Measurements from ENCODE around the gene KCNV2.

Gene KCNV2

DNA sequence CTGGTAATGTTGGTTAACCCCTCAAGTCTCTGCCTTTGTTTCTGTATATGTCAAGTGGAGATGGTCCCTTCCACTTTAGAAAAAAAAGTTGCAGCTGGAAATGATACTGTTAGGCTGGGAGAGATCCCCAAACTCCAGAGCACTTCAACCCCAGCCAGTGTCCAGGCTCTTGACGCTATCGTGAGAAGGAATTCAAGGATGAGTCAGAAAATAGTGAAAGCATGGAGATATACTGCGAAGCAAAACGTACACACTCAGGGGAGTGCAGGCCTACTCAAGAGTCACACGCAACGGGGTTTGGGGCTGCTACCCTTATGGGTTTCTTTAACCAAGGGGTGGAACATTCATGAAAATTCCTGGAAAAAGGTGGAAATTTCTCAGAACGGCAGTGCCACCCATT, 24.9 kb downstream of the KCNV2 start:
- H3K27ac ChIP-seq (replicated peaks; ENCODE audit: low read length): no peak overlapping the region
- H3K4me1 ChIP-seq (ENCODE audit: control insufficient read depth in 2 of 2, insufficient read depth in 1 of 2, low read depth in 1 of 2, low read length in 2 of 2): peaks cover 11 to 13% of the 10 kb centered on the region in 2 donors
- no CpG with 5 or more reads among the region's 7 CpGs for WGBS, 2 donors (ENCODE audit: extremely low coverage in 2 of 2, insufficient read length in 2 of 2, insufficient replicate concordance in 1 of 2)
- H2BK15ac ChIP-seq (ENCODE audit: low read length): no peak overlapping the region
- H4K8ac ChIP-seq (ENCODE audit: low read depth, low read length): no peak overlapping the region
- no peaks in the 10 kb centered on the region for H3K36me3 ChIP-seq (replicated peaks in 1 of 2; ENCODE audit: control insufficient read depth in 2 of 2, insufficient read depth in 2 of 2, low read length in 2 of 2)
- no peak overlapping the region for H3K4me3 ChIP-seq (ENCODE audit: low read length in 2 of 2)
- H2BK5ac ChIP-seq (ENCODE audit: low read length): no peak overlapping the region
- no peak overlapping the region for H3K23ac ChIP-seq (ENCODE audit: low read depth, low read length, poor library complexity)
- no peak overlapping the region for H3K4me2 ChIP-seq (ENCODE audit: insufficient read depth, low read length, poor library complexity, severe bottlenecking)
- no peak overlapping the region for H3K9ac ChIP-seq (ENCODE audit: low read depth, low read length, poor library complexity)
- no peak overlapping the region for H3K18ac ChIP-seq (ENCODE audit: low read length)
- H3K27me3 ChIP-seq (ENCODE audit: control insufficient read depth in 3 of 3, insufficient read depth in 3 of 3, low read depth in 1 of 3, low read length in 3 of 3): no peaks in the 10 kb centered on the region
- H4K91ac ChIP-seq (ENCODE audit: low read depth, low read length, poor library complexity): no peak overlapping the region
- no peaks in the 10 kb centered on the region for H3K9me3 ChIP-seq (replicated peaks in 1 of 2; ENCODE audit: control insufficient read depth in 2 of 2, insufficient read depth in 1 of 2, low read depth in 1 of 2, low read length in 2 of 2)
- no peak overlapping the region for H3K4ac ChIP-seq (ENCODE audit: low read length)
- H2BK120ac ChIP-seq (ENCODE audit: low read depth, low read length): no peak overlapping the region
- DNase-seq (ENCODE audit: low spot score): no peak
- no peak overlapping the region for H3K14ac ChIP-seq (ENCODE audit: low read length)
- no peak overlapping the region for H2AK5ac ChIP-seq (ENCODE audit: low read depth, low read length)
- H2AFZ ChIP-seq (ENCODE audit: low read length): no peak overlapping the region
- H3K79me1 ChIP-seq (ENCODE audit: low read depth, low read length): no peaks in the 10 kb centered on the region
- no peak overlapping the region for H2BK12ac ChIP-seq (ENCODE audit: low read length)

DNA sequence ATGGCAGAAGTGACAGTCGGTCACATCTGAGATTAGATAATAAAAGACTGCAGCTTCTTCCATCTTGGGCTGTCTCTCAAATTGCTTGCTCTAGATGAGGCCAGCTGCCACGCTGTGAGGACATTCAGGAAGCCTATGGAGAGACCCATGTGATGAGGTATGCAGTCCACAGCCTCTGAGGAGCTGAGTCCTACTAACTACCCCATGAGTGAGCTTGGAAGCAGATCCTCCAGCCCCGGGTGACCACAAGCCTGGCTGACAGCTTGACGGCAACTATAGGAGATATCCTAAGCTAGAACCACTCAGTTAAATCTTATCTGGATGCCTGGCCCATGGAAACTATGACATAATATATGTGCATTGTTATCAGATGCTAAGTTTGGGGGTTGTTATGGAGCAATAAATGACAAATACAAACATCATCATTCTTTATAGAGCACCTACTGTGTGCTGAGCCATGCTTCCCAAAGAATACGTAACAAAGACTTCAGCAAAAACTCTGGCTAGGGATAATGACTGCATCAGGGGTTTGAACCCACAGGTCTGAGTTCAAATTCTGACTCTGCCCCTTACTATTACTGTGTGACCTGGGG, 26.7 kb downstream of the KCNV2 start:
- no CpG with 5 or more reads among the region's 5 CpGs for WGBS, 2 donors (ENCODE audit: extremely low coverage in 2 of 2, insufficient read length in 2 of 2, insufficient replicate concordance in 1 of 2)
- Histone ChIP-seq H4K8ac (ENCODE audit: low read depth, low read length) (no peak overlapping the region), H3K9me3 (replicated peaks in 1 of 2; ENCODE audit: control insufficient read depth in 2 of 2, insufficient read depth in 1 of 2, low read depth in 1 of 2, low read length in 2 of 2) (peaks cover 0 to under 1% of the 10 kb centered on the region in 2 donors), H3K4me3 (ENCODE audit: low read length in 2 of 2) (no peak overlapping the region), H3K4me1 (ENCODE audit: control insufficient read depth in 2 of 2, insufficient read depth in 1 of 2, low read depth in 1 of 2, low read length in 2 of 2) (peaks cover 11 to 13% of the 10 kb centered on the region in 2 donors), H2AK5ac (ENCODE audit: low read depth, low read length) (no peak overlapping the region), H3K14ac (ENCODE audit: low read length) (no peak overlapping the region), H3K9ac (ENCODE audit: low read depth, low read length, poor library complexity) (no peak overlapping the region), H3K79me1 (ENCODE audit: low read depth, low read length) (no peaks in the 10 kb centered on the region), H2AFZ (ENCODE audit: low read length) (no peak overlapping the region), H3K18ac (ENCODE audit: low read length) (peak overlapping the region; percentile 68), H3K4ac (ENCODE audit: low read length) (no peak overlapping the region), H2BK5ac (ENCODE audit: low read length) (no peak overlapping the region), H2BK12ac (ENCODE audit: low read length) (no peak overlapping the region), H2BK120ac (ENCODE audit: low read depth, low read length) (no peak overlapping the region), H2BK15ac (ENCODE audit: low read length) (no peak overlapping the region), H3K27ac (replicated peaks; ENCODE audit: low read length) (no peak overlapping the region), H4K91ac (ENCODE audit: low read depth, low read length, poor library complexity) (no peak overlapping the region), H3K36me3 (replicated peaks in 1 of 2; ENCODE audit: control insufficient read depth in 2 of 2, insufficient read depth in 2 of 2, low read length in 2 of 2) (peaks cover 0 to 1% of the 10 kb centered on the region in 2 donors), H3K27me3 (ENCODE audit: control insufficient read depth in 3 of 3, insufficient read depth in 3 of 3, low read depth in 1 of 3, low read length in 3 of 3) (no peaks in the 10 kb centered on the region), H3K23ac (ENCODE audit: low read depth, low read length, poor library complexity) (no peak overlapping the region), H3K4me2 (ENCODE audit: insufficient read depth, low read length, poor library complexity, severe bottlenecking) (no peak overlapping the region)
- no peak for DNase-seq (ENCODE audit: low spot score)

DNA sequence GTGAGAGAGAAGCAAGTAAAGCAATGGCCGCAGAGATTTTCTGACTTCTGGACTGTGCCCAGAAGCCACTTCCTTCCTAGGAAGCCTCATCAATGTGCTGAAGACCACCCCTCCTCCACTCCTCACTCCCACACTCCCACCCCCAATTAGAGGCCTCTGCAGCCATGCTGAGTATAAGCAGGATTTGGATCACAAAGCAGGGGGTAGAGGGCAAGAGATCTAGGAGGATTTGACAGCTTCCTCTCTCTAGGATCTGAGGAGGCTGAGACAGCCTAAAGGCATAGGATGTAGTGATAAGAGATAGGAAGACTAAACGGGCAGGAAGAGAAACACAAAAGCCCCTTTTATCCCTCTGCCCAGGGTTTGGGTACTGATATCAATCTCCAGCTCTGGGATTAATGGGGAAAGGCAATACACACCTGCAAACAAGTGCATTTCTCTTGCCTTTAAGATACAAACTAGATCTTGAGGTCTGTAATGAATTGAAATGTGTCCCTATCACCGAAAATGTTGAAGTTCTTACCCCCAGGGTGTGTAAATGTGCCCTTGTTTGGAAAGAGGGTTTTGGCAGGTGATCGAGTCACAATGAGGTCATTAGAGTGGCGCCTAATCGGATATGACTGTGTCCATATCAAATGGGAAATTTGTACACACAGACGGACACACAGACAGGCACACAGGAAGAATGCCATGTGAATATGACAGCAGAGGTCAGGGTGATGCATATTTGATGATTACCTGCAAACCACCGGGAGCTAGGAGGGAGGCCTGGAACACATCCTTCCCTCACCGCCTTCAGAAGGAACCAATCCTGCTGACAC, 28.5 kb downstream of the KCNV2 start:
- no peak overlapping the region for H4K8ac ChIP-seq (ENCODE audit: low read depth, low read length)
- no peak overlapping the region for H2BK15ac ChIP-seq (ENCODE audit: low read length)
- peak overlapping the region; percentile 67 for H2AFZ ChIP-seq (ENCODE audit: low read length)
- H2AK5ac ChIP-seq (ENCODE audit: low read depth, low read length): no peak overlapping the region
- peak; percentile 33 for DNase-seq (ENCODE audit: low spot score)
- no peak overlapping the region for H3K4ac ChIP-seq (ENCODE audit: low read length)
- H3K23ac ChIP-seq (ENCODE audit: low read depth, low read length, poor library complexity): no peak overlapping the region
- peak overlapping the region; percentile 3 for H3K27ac ChIP-seq (replicated peaks; ENCODE audit: low read length)
- no peak overlapping the region for H3K18ac ChIP-seq (ENCODE audit: low read length)
- H2BK12ac ChIP-seq (ENCODE audit: low read length): no peak overlapping the region
- no peak overlapping the region for H4K91ac ChIP-seq (ENCODE audit: low read depth, low read length, poor library complexity)
- H3K4me2 ChIP-seq (ENCODE audit: insufficient read depth, low read length, poor library complexity, severe bottlenecking): no peak overlapping the region
- no peak overlapping the region for H3K9ac ChIP-seq (ENCODE audit: low read depth, low read length, poor library complexity)
- H3K27me3 ChIP-seq (ENCODE audit: control insufficient read depth in 3 of 3, insufficient read depth in 3 of 3, low read depth in 1 of 3, low read length in 3 of 3): no peaks in the 10 kb centered on the region
- no peak overlapping the region for H3K4me3 ChIP-seq (ENCODE audit: low read length in 2 of 2)
- no peak overlapping the region for H2BK5ac ChIP-seq (ENCODE audit: low read length)
- peaks cover under 1 to 3% of the 10 kb centered on the region in 2 donors for H3K36me3 ChIP-seq (replicated peaks in 1 of 2; ENCODE audit: control insufficient read depth in 2 of 2, insufficient read depth in 2 of 2, low read length in 2 of 2)
- peaks cover 3 to 4% of the 10 kb centered on the region in 2 donors for H3K9me3 ChIP-seq (replicated peaks in 1 of 2; ENCODE audit: control insufficient read depth in 2 of 2, insufficient read depth in 1 of 2, low read depth in 1 of 2, low read length in 2 of 2)
- no CpG with 5 or more reads among the region's 9 CpGs for WGBS, 2 donors (ENCODE audit: extremely low coverage in 2 of 2, insufficient read length in 2 of 2, insufficient replicate concordance in 1 of 2)
- H2BK120ac ChIP-seq (ENCODE audit: low read depth, low read length): no peak overlapping the region
- peaks cover 9 to 13% of the 10 kb centered on the region in 2 donors for H3K4me1 ChIP-seq (ENCODE audit: control insufficient read depth in 2 of 2, insufficient read depth in 1 of 2, low read depth in 1 of 2, low read length in 2 of 2)
- H3K14ac ChIP-seq (ENCODE audit: low read length): no peak overlapping the region
- no peaks in the 10 kb centered on the region for H3K79me1 ChIP-seq (ENCODE audit: low read depth, low read length)

DNA sequence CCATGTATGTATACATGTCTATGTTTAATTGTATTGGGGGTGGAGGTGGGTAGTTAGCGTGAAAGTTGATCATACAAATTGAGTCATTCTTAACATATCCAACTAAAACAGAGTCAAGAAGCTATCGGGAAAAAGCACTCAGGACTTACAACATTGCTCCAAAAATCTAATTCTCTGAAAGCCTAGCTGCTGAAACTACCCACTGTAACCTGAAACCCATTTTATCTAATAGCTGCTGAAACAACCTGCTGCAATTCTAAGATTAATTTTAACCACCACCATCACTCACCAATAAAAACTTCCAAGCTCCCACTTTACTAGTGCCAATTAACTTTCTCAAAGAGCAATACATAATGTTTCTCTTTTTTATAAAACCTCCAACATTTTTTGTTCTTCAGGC, 32.2 kb downstream of the KCNV2 start:
- no peak overlapping the region for H3K4me2 ChIP-seq (ENCODE audit: insufficient read depth, low read length, poor library complexity, severe bottlenecking)
- peaks cover 3 to 9% of the 10 kb centered on the region in 2 donors for H3K36me3 ChIP-seq (replicated peaks in 1 of 2; ENCODE audit: control insufficient read depth in 2 of 2, insufficient read depth in 2 of 2, low read length in 2 of 2)
- H2BK15ac ChIP-seq (ENCODE audit: low read length): no peak overlapping the region
- H2BK120ac ChIP-seq (ENCODE audit: low read depth, low read length): no peak overlapping the region
- H3K18ac ChIP-seq (ENCODE audit: low read length): no peak overlapping the region
- H3K14ac ChIP-seq (ENCODE audit: low read length): no peak overlapping the region
- no peak overlapping the region for H2AK5ac ChIP-seq (ENCODE audit: low read depth, low read length)
- WGBS, 2 donors (ENCODE audit: extremely low coverage in 2 of 2, insufficient read length in 2 of 2, insufficient replicate concordance in 1 of 2): no CpG with 5 or more reads among the region's 2 CpGs
- H3K4me1 ChIP-seq (ENCODE audit: control insufficient read depth in 2 of 2, insufficient read depth in 1 of 2, low read depth in 1 of 2, low read length in 2 of 2): peaks cover 9 to 13% of the 10 kb centered on the region in 2 donors
- no peak overlapping the region for H3K27ac ChIP-seq (replicated peaks; ENCODE audit: low read length)
- H3K4ac ChIP-seq (ENCODE audit: low read length): no peak overlapping the region
- H2BK12ac ChIP-seq (ENCODE audit: low read length): no peak overlapping the region
- no peaks in the 10 kb centered on the region for H3K27me3 ChIP-seq (ENCODE audit: control insufficient read depth in 3 of 3, insufficient read depth in 3 of 3, low read depth in 1 of 3, low read length in 3 of 3)
- H3K79me1 ChIP-seq (ENCODE audit: low read depth, low read length): no peaks in the 10 kb centered on the region
- H4K91ac ChIP-seq (ENCODE audit: low read depth, low read length, poor library complexity): no peak overlapping the region
- H4K8ac ChIP-seq (ENCODE audit: low read depth, low read length): no peak overlapping the region
- H3K9ac ChIP-seq (ENCODE audit: low read depth, low read length, poor library complexity): no peak overlapping the region
- H2BK5ac ChIP-seq (ENCODE audit: low read length): no peak overlapping the region
- H3K23ac ChIP-seq (ENCODE audit: low read depth, low read length, poor library complexity): no peak overlapping the region
- no peak overlapping the region for H2AFZ ChIP-seq (ENCODE audit: low read length)
- H3K9me3 ChIP-seq (replicated peaks in 1 of 2; ENCODE audit: control insufficient read depth in 2 of 2, insufficient read depth in 1 of 2, low read depth in 1 of 2, low read length in 2 of 2): peaks cover 3 to 8% of the 10 kb centered on the region in 2 donors
- no peak overlapping the region for H3K4me3 ChIP-seq (ENCODE audit: low read length in 2 of 2)
- no peak for DNase-seq (ENCODE audit: low spot score)
